HG02678 (cell line): ENCODE measurements around the gene ZNF648.
"Not testable (repeated sequence)": the region's sequence is repeated elsewhere in the genome, so short reads cannot be mapped to it uniquely, and the experiment has no call there.

Experiments used
- ATAC-seq: cut with Tn5 transposase; IDR thresholded peaks from one replicate; pipeline ENCODE4 v1.9.1; 2021; ENCODE audit warnings: mild to moderate bottlenecking, moderate library complexity; ENCODE audit not compliant: unreplicated experiment

Gene ZNF648

DNA sequence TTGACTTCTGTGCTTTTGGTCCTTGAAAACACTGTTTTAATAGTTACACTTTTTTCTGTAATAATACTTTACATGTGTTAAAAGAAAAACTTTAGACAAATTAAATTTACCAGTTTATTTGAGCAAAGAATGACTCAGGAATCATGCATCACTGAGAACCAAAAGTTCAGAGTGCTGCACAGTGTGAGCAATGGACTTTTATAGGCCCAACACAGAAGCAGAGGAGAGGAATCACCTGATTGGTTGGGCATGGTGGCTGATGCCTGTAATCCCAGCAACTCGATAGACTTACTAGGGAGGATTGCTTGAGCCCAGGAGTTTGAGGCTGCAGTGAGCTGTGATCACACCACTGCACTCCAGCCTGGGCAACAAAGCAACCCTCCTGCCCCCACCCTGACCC is 29.3 kb downstream of the ZNF648 start:
- no peak for ATAC-seq

DNA sequence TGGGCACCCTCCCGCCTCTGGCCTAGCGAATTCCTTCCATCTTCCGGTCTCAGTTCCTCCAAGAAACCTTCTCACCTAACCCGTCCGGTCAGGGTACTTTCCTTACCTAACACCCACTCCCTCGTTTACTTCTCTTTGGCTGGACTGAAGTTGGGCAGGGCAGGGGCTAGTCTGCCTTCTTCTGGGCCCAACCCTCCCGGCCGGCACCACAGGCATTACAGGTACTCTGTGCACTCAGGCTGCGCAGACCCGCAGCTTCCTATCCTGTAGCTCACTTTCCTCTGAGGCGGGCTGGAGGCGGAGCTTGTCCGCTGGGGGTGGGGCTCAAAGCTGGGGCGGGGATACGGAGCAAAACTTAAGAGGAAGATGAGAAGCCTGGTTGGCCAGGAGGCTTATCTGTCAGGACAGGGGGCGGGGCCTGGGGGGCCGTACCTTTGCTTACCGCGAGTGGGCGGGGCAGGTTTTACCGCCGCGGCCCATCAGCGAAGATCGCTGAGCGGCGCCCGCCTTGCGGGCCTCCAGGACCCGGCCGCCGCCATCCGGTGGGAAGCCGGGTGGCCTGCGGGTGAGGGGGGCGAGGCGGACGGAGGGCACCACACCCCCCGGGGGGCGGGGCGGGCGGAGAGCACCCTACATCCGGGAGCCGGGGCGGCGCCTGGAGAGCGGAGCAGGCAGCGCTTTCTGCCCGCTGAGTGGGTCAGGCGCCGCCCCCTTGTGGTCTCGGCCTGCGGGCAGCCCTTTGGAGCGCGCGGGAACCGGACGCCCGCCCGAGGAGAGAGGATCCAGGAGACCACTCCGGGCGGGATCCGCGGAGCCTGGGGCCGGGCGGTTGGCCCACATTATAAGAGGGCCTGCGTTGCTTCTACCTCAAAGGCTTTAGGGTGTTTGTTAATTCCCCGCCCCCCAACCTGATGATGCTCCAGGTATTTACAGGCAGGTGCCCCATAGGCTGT is 31.9 kb downstream of the ZNF648 start:
- ATAC-seq, result peak; percentile 94

DNA sequence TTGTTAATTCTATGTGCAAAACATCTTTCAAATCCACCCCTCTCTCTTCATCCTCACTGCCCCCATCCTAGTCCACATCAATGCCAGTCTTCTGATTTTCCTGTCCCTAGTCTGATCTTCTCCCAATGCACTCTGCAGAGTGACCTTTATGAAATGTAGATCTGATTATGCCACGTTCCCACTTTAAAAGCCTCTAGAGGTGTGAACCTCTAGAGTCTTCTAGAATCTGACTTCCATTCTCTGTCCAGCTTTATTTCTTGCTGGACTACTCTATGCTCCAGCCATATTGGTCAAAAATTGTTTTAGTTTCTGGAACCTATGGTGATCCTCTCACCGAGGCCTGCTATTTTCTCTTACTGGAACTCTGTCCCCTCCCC is 32.5 kb downstream of the ZNF648 start:
- no peak for ATAC-seq

DNA sequence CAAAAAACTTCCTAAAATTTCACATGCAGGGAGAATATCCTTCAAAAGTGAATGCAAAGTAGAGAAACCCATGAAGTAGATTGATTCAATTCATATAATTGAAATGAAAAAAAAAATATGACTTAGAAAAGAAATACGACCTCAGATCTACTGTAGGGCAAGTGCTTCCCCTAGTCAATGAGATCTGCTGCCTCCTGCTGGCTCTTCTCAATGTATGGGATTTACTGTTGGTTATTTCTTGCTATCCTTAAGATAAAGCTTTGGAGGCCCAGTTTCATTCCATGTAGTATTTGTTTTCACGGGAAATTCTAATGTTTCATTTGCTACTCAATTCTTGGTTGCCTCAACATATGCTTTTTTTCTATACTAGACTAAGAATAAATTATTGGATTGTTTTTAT is 46.2 kb downstream of the ZNF648 start:
- no peak for ATAC-seq

DNA sequence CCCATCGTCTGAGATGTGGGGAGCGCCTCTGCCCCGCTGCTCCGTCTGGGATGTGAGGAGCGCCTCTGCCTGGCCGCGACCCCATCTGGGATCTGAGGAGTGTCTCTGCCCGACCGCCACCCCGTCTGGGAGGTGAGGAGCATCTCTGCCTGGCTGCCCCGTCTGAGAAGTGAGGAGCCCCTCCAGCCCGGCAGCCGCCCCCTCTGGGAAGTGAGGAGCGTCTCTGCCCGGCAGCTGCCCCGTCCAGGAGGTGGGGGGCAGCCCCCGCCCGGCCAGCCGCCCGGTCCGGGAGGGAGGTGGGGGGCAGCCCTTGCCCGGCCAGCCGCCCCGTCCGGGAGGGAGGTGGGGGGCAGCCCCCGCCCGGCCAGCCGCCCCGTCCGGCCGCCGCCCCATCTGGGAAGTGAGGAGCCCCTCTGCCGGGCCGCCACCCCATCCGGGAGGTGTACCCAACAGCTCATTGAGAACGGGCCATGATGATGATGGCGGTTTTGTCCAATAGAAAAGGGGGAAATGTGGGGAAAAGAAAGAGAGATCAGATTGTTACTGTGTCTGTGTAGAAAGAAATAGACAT is 50.6 kb downstream of the ZNF648 start:
- ATAC-seq, result not testable (repeated sequence)

DNA sequence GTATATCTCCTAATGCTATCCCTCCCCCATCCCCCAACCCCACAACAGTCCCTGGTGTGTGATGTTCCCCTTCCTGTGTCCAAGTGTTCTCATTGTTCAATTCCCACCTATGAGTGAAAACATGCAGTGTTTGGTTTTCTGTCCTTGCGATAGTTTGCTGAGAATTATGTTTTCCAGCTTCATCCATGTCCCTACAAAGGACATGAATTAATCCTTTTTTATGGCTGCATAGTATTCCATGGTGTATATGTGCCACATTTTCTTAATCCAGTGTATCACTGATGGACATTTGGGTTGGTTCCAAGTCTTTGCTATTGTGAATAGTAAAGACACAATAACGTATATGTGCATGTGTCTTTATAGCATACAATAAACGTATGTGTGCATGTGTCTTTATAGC is 56.1 kb downstream of the ZNF648 start:
- ATAC-seq, result not testable (repeated sequence)

DNA sequence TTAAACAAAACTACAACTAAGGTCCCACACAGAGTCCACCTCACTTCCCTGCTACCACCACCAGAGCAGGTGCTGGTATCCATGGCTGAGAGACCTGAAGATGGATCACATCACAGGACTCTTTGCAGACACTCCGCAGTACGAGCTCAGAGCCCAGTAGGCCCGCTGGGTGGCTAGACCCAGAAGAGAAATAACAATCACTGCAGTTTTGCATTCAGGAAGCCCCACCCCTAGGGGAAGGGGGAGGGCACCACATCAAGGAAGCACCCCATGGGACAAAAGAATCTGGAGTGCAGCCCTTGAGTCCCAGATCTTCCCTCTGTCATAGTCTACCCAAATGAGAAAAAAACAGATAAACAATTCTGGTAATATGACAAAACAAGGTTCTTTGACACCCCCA is 56.9 kb downstream of the ZNF648 start:
- ATAC-seq, result no peak
